ENCODE data around the gene ACKR2. TPM values are rescaled to one million over a fixed set of nuclear protein-coding genes. Genes with fewer than 3 reads are reported as not detected.

Gene ACKR2
- total and polyA plus RNA-seq, 2 donors (not counting 3 experiments of a cell fraction or from before 2014, with no cell fraction given): 0.01 TPM; not detected in 1

GRCh38 chr3:42841332-42841731, 32.1 kb downstream of the ACKR2 start:
- no peaks in the 10 kb centered on the region for H3K4me1 ChIP-seq (ENCODE audit: control insufficient read depth, extremely low read depth, insufficient read depth, low read length)
- H3K4me2 ChIP-seq (ENCODE audit: insufficient read depth, low read length): no peak overlapping the region
- DNase-seq (ENCODE audit: low read depth, low spot score) (no peak), FAIRE-seq (no peak)
- CTCF ChIA-PET: no interaction called here
- H3K9ac ChIP-seq (replicated peaks; ENCODE audit: extremely low read depth, insufficient read depth, low read length): no peak overlapping the region
- H4K20me1 ChIP-seq (replicated peaks; ENCODE audit: control insufficient read depth, extremely low read depth, insufficient read depth, low read length): no peaks in the 10 kb centered on the region
- dilution Hi-C loops (cut with MboI; ENCODE audit: extremely low pct_ligation_motif_present, low sequenced_read_pairs) (no loop called here), intact Hi-C loops (cut with micrococcal nuclease) (no loop called here)
- no peaks in the 10 kb centered on the region for H3K9me1 ChIP-seq (replicated peaks; ENCODE audit: control insufficient read depth, extremely low read depth, insufficient read depth, low read length)
- TF ChIP-seq JUN (IDR thresholded peaks at IDR 0.05; ENCODE audit: borderline replicate concordance, insufficient read depth, insufficient read length, low read depth) (no peak), CTCF (IDR thresholded peaks at IDR 0.05; ENCODE audit: extremely low read depth in 1 of 2, insufficient read depth in 1 of 2, low read depth in 1 of 2, low read length in 2 of 2) (no peak), POLR2A (IDR thresholded peaks at IDR 0.05; ENCODE audit: low read depth, low read length) (no peak), MYC (IDR thresholded peaks at IDR 0.05; ENCODE audit: low read depth, low read length) (no peak), MAX (IDR thresholded peaks at IDR 0.05; ENCODE audit: insufficient read depth, insufficient read length) (no peak), POLR2AphosphoS5 (IDR thresholded peaks at IDR 0.05; ENCODE audit: insufficient read depth, low read depth, low read length) (no peak), GATA2 (IDR thresholded peaks at IDR 0.05; ENCODE audit: insufficient read depth, insufficient read length, low read depth, low read length) (no peak), FOS (IDR thresholded peaks at IDR 0.05; ENCODE audit: borderline replicate concordance, insufficient read depth, low read length) (no peak), EZH2 (IDR thresholded peaks at IDR 0.05; ENCODE audit: borderline replicate concordance, low read depth, low read length, severe bottlenecking) (no peak)
- no peak overlapping the region for H3K4me3 ChIP-seq (replicated peaks in 1 of 3; ENCODE audit: insufficient read depth in 1 of 3, low read depth in 1 of 3, low read length in 3 of 3)
- H2AFZ ChIP-seq (ENCODE audit: low read depth, low read length): no peak overlapping the region
- H3K36me3 ChIP-seq (ENCODE audit: control insufficient read depth in 2 of 2, extremely low read depth in 1 of 2, insufficient read depth in 2 of 2, low read length in 2 of 2): no peaks in the 10 kb centered on the region
- POLR2A ChIA-PET: no interaction called here
- no peaks in the 10 kb centered on the region for H3K9me3 ChIP-seq (replicated peaks; ENCODE audit: control insufficient read depth, insufficient read depth, low read length)
- no peaks in the 10 kb centered on the region for H3K79me2 ChIP-seq (ENCODE audit: control insufficient read depth, insufficient read depth, low read length)
- no peak overlapping the region for H3K27ac ChIP-seq (ENCODE audit: insufficient read depth, low read depth, low read length)
- no TSS peak for BruUV-seq (replicated peaks)
- peaks cover 5 to 7% of the 10 kb centered on the region in 2 experiments for H3K27me3 ChIP-seq (ENCODE audit: control insufficient read depth in 2 of 2, insufficient read depth in 2 of 2, low read length in 2 of 2)

All from endothelial cell of umbilical vein (primary cell).